IPS DF 4.7 (cell line): Measurements from ENCODE around the gene ABHD17B.
"Not testable (repeated sequence)": the region's sequence is repeated elsewhere in the genome, so short reads cannot be mapped to it uniquely, and the experiment has no call there.

Experiments
- DNase-seq: peaks from one replicate; pipeline ENCODE4 v3.0.0-alpha.2; 2013; ENCODE audit warnings: low spot score; ENCODE audit errors: extremely low read depth

The ABHD17B gene

GRCh38 chr9:71911061-71911907 lies at the start of gene ABHD17B, which contains the start of gene C9orf85:
ABHD17B (minus strand) TSS chr9:71911193; CDS start chr9:71875080, 36,113 bp downstream.
C9orf85 (plus strand) TSS chr9:71911639; CDS start chr9:71911735, 96 bp downstream.
- peak; percentile 98 for DNase-seq

GRCh38 chr9:71955300-71955915 lies 44.4 kb upstream of the ABHD17B start:
- no peak for DNase-seq

- not testable (repeated sequence) for DNase-seq
These were observed 43.7 kb upstream of the ABHD17B start for GRCh38 chr9:71954652-71955051.

- DNase-seq, result no peak
These were observed 33.9 kb upstream of the ABHD17B start for GRCh38 chr9:71944754-71945375.

- DNase-seq, result no peak
These were observed 31.1 kb upstream of the ABHD17B start for GRCh38 chr9:71941998-71942567.

GRCh38 chr9:71941060-71941568 lies 30.1 kb upstream of the ABHD17B start:
- DNase-seq, result no peak

GRCh38 chr9:71937898-71938297 lies 26.9 kb upstream of the ABHD17B start:
- no peak for DNase-seq

GRCh38 chr9:71937070-71937625 lies 26.2 kb upstream of the ABHD17B start:
- no peak for DNase-seq

- DNase-seq, result no peak
These were observed 25.1 kb upstream of the ABHD17B start for GRCh38 chr9:71936066-71936465.

- DNase-seq, result no peak
These were observed 20.2 kb upstream of the ABHD17B start for GRCh38 chr9:71931166-71931565.

GRCh38 chr9:71929791-71930440 lies 18.9 kb upstream of the ABHD17B start:
- DNase-seq, result no peak

GRCh38 chr9:71929223-71929622 lies 18.2 kb upstream of the ABHD17B start:
- no peak for DNase-seq

GRCh38 chr9:71928806-71929205 lies 17.8 kb upstream of the ABHD17B start:
- DNase-seq, result no peak

GRCh38 chr9:71928376-71928775 lies 17.4 kb upstream of the ABHD17B start:
- DNase-seq, result no peak

GRCh38 chr9:71925834-71926233 lies 14.8 kb upstream of the ABHD17B start:
- DNase-seq, result no peak

- DNase-seq, result no peak
These were observed 13.6 kb upstream of the ABHD17B start for GRCh38 chr9:71924576-71924975.

- DNase-seq, result peak; percentile 86
These were observed 10.3 kb upstream of the ABHD17B start for GRCh38 chr9:71921190-71921814.

- DNase-seq, result no peak
These were observed 9.6 kb upstream of the ABHD17B start for GRCh38 chr9:71920456-71921189.

- no peak for DNase-seq
These were observed 7.4 kb upstream of the ABHD17B start for GRCh38 chr9:71918419-71918818.
